ENCODE measurements around the gene ALX4. TPM values are rescaled to one million over a fixed set of nuclear protein-coding genes. Genes with fewer than 3 reads are reported as not detected.

ALX4 gene
- total RNA-seq, 1 experiment from 2014 or later, result not detected

GRCh38 chr11:44286268-44286880 is 23.6 kb downstream of the ALX4 start:
- Histone ChIP-seq H3K4me2 (ENCODE audit: low read depth, low read length, poor library complexity, severe bottlenecking) (no peak overlapping the region), H3K9me3 (ENCODE audit: low read length) (no peaks in the 10 kb centered on the region), H3K27ac (ENCODE audit: low read length) (no peak overlapping the region), H3K36me3 (ENCODE audit: insufficient read depth, low read length) (no peaks in the 10 kb centered on the region), H4K20me1 (ENCODE audit: insufficient read depth, low read depth, low read length) (no peaks in the 10 kb centered on the region), H3K4me1 (ENCODE audit: low read length) (no peaks in the 10 kb centered on the region), H3K9ac (ENCODE audit: low read length) (no peak overlapping the region), H3K4me3 (ENCODE audit: low read length) (no peak overlapping the region), H3K79me2 (ENCODE audit: low read length) (no peaks in the 10 kb centered on the region), H3K9me2 (replicated peaks; ENCODE audit: insufficient read depth, low read length) (no peaks in the 10 kb centered on the region), H2AFZ (ENCODE audit: low read length) (peak overlapping the region; percentile 20; the same call in 1 of the 2 replicates), H3K27me3 (ENCODE audit: low read length) (no peaks in the 10 kb centered on the region)
- peak; percentile 92 for DNase-seq

GRCh38 chr11:44285756-44286155 is 24.2 kb downstream of the ALX4 start:
- H3K4me2 ChIP-seq (ENCODE audit: low read depth, low read length, poor library complexity, severe bottlenecking), result no peak overlapping the region
- no peak overlapping the region for H3K9ac ChIP-seq (ENCODE audit: low read length)
- H3K27me3 ChIP-seq (ENCODE audit: low read length), result no peaks in the 10 kb centered on the region
- no peaks in the 10 kb centered on the region for H4K20me1 ChIP-seq (ENCODE audit: insufficient read depth, low read depth, low read length)
- no peaks in the 10 kb centered on the region for H3K4me1 ChIP-seq (ENCODE audit: low read length)
- H3K9me3 ChIP-seq (ENCODE audit: low read length), result no peaks in the 10 kb centered on the region
- H3K79me2 ChIP-seq (ENCODE audit: low read length), result no peaks in the 10 kb centered on the region
- no peaks in the 10 kb centered on the region for H3K9me2 ChIP-seq (replicated peaks; ENCODE audit: insufficient read depth, low read length)
- no peaks in the 10 kb centered on the region for H3K36me3 ChIP-seq (ENCODE audit: insufficient read depth, low read length)
- peak overlapping the region; percentile 20; the same call in 1 of the 2 replicates for H2AFZ ChIP-seq (ENCODE audit: low read length)
- no peak overlapping the region for H3K27ac ChIP-seq (ENCODE audit: low read length)
- no peak for DNase-seq
- H3K4me3 ChIP-seq (ENCODE audit: low read length), result no peak overlapping the region

- no peaks in the 10 kb centered on the region for H4K20me1 ChIP-seq (ENCODE audit: insufficient read depth, low read depth, low read length)
- H3K27ac ChIP-seq (ENCODE audit: low read length), result no peak overlapping the region
- H2AFZ ChIP-seq (ENCODE audit: low read length), result no peak overlapping the region
- H3K27me3 ChIP-seq (ENCODE audit: low read length), result no peaks in the 10 kb centered on the region
- no peak overlapping the region for H3K4me2 ChIP-seq (ENCODE audit: low read depth, low read length, poor library complexity, severe bottlenecking)
- H3K9me2 ChIP-seq (replicated peaks; ENCODE audit: insufficient read depth, low read length), result no peaks in the 10 kb centered on the region
- H3K4me3 ChIP-seq (ENCODE audit: low read length), result no peak overlapping the region
- no peaks in the 10 kb centered on the region for H3K9me3 ChIP-seq (ENCODE audit: low read length)
- no peak overlapping the region for H3K9ac ChIP-seq (ENCODE audit: low read length)
- no peaks in the 10 kb centered on the region for H3K79me2 ChIP-seq (ENCODE audit: low read length)
- H3K4me1 ChIP-seq (ENCODE audit: low read length), result no peaks in the 10 kb centered on the region
- DNase-seq, result no peak
- no peaks in the 10 kb centered on the region for H3K36me3 ChIP-seq (ENCODE audit: insufficient read depth, low read length)
Measured at GRCh38 chr11:44282620-44283019, 27.3 kb downstream of the ALX4 start.

GRCh38 chr11:44281151-44281550 is 28.8 kb downstream of the ALX4 start:
- no peak overlapping the region for H3K4me3 ChIP-seq (ENCODE audit: low read length)
- H3K9me2 ChIP-seq (replicated peaks; ENCODE audit: insufficient read depth, low read length), result no peaks in the 10 kb centered on the region
- H3K36me3 ChIP-seq (ENCODE audit: insufficient read depth, low read length), result no peaks in the 10 kb centered on the region
- no peaks in the 10 kb centered on the region for H3K9me3 ChIP-seq (ENCODE audit: low read length)
- no peak overlapping the region for H3K9ac ChIP-seq (ENCODE audit: low read length)
- no peaks in the 10 kb centered on the region for H4K20me1 ChIP-seq (ENCODE audit: insufficient read depth, low read depth, low read length)
- DNase-seq, result no peak
- H3K27ac ChIP-seq (ENCODE audit: low read length), result no peak overlapping the region
- H3K4me1 ChIP-seq (ENCODE audit: low read length), result no peaks in the 10 kb centered on the region
- H3K27me3 ChIP-seq (ENCODE audit: low read length), result no peaks in the 10 kb centered on the region
- no peak overlapping the region for H2AFZ ChIP-seq (ENCODE audit: low read length)
- no peaks in the 10 kb centered on the region for H3K79me2 ChIP-seq (ENCODE audit: low read length)
- no peak overlapping the region for H3K4me2 ChIP-seq (ENCODE audit: low read depth, low read length, poor library complexity, severe bottlenecking)

- Histone ChIP-seq H3K4me3 (ENCODE audit: low read length) (no peak overlapping the region), H2AFZ (ENCODE audit: low read length) (no peak overlapping the region)
Measured at GRCh38 chr11:44280257-44280656, 29.7 kb downstream of the ALX4 start.

GRCh38 chr11:44279483-44279882 is 30.5 kb downstream of the ALX4 start:
- H3K36me3 ChIP-seq (ENCODE audit: insufficient read depth, low read length), result no peaks in the 10 kb centered on the region
- H3K79me2 ChIP-seq (ENCODE audit: low read length), result no peaks in the 10 kb centered on the region
- no peaks in the 10 kb centered on the region for H3K9me2 ChIP-seq (replicated peaks; ENCODE audit: insufficient read depth, low read length)
- no peak overlapping the region for H3K27ac ChIP-seq (ENCODE audit: low read length)
- H3K4me3 ChIP-seq (ENCODE audit: low read length), result no peak overlapping the region
- no peak overlapping the region for H2AFZ ChIP-seq (ENCODE audit: low read length)
- no peaks in the 10 kb centered on the region for H4K20me1 ChIP-seq (ENCODE audit: insufficient read depth, low read depth, low read length)
- no peak for DNase-seq
- no peak overlapping the region for H3K9ac ChIP-seq (ENCODE audit: low read length)
- H3K4me1 ChIP-seq (ENCODE audit: low read length), result no peaks in the 10 kb centered on the region
- no peaks in the 10 kb centered on the region for H3K9me3 ChIP-seq (ENCODE audit: low read length)
- H3K4me2 ChIP-seq (ENCODE audit: low read depth, low read length, poor library complexity, severe bottlenecking), result no peak overlapping the region
- no peaks in the 10 kb centered on the region for H3K27me3 ChIP-seq (ENCODE audit: low read length)

More at GRCh38 chr11:44280257-44280656, 29.7 kb downstream of the ALX4 start:
- H3K79me2 ChIP-seq (ENCODE audit: low read length), result no peaks in the 10 kb centered on the region
- no peak for DNase-seq
- H3K27ac ChIP-seq (ENCODE audit: low read length), result no peak overlapping the region
- H3K27me3 ChIP-seq (ENCODE audit: low read length), result no peaks in the 10 kb centered on the region
- no peak overlapping the region for H3K9ac ChIP-seq (ENCODE audit: low read length)
- H3K36me3 ChIP-seq (ENCODE audit: insufficient read depth, low read length), result no peaks in the 10 kb centered on the region
- H3K4me1 ChIP-seq (ENCODE audit: low read length), result no peaks in the 10 kb centered on the region
- no peaks in the 10 kb centered on the region for H3K9me2 ChIP-seq (replicated peaks; ENCODE audit: insufficient read depth, low read length)
- no peaks in the 10 kb centered on the region for H3K9me3 ChIP-seq (ENCODE audit: low read length)
- no peak overlapping the region for H3K4me2 ChIP-seq (ENCODE audit: low read depth, low read length, poor library complexity, severe bottlenecking)
- no peaks in the 10 kb centered on the region for H4K20me1 ChIP-seq (ENCODE audit: insufficient read depth, low read depth, low read length)

GRCh38 chr11:44277196-44278090 is 32.5 kb downstream of the ALX4 start:
- Histone ChIP-seq H3K4me3 (ENCODE audit: low read length) (no peak overlapping the region), H3K79me2 (ENCODE audit: low read length) (no peaks in the 10 kb centered on the region), H3K36me3 (ENCODE audit: insufficient read depth, low read length) (no peaks in the 10 kb centered on the region), H3K27ac (ENCODE audit: low read length) (no peak overlapping the region), H3K9me3 (ENCODE audit: low read length) (no peaks in the 10 kb centered on the region), H3K9ac (ENCODE audit: low read length) (no peak overlapping the region), H3K4me1 (ENCODE audit: low read length) (no peaks in the 10 kb centered on the region), H2AFZ (ENCODE audit: low read length) (no peak overlapping the region), H3K4me2 (ENCODE audit: low read depth, low read length, poor library complexity, severe bottlenecking) (no peak overlapping the region), H4K20me1 (ENCODE audit: insufficient read depth, low read depth, low read length) (no peaks in the 10 kb centered on the region), H3K27me3 (ENCODE audit: low read length) (no peaks in the 10 kb centered on the region), H3K9me2 (replicated peaks; ENCODE audit: insufficient read depth, low read length) (no peaks in the 10 kb centered on the region)
- no peak for DNase-seq

- Histone ChIP-seq H3K4me2 (ENCODE audit: low read depth, low read length, poor library complexity, severe bottlenecking) (no peak overlapping the region), H3K4me3 (ENCODE audit: low read length) (no peak overlapping the region), H3K9me2 (replicated peaks; ENCODE audit: insufficient read depth, low read length) (no peaks in the 10 kb centered on the region), H2AFZ (ENCODE audit: low read length) (no peak overlapping the region), H3K36me3 (ENCODE audit: insufficient read depth, low read length) (no peaks in the 10 kb centered on the region), H3K9me3 (ENCODE audit: low read length) (no peaks in the 10 kb centered on the region), H3K27ac (ENCODE audit: low read length) (no peak overlapping the region), H3K4me1 (ENCODE audit: low read length) (no peaks in the 10 kb centered on the region), H3K79me2 (ENCODE audit: low read length) (no peaks in the 10 kb centered on the region), H3K27me3 (ENCODE audit: low read length) (no peaks in the 10 kb centered on the region), H3K9ac (ENCODE audit: low read length) (no peak overlapping the region), H4K20me1 (ENCODE audit: insufficient read depth, low read depth, low read length) (no peaks in the 10 kb centered on the region)
- no peak for DNase-seq
Measured at GRCh38 chr11:44275961-44276550, 33.9 kb downstream of the ALX4 start.
